ENCODE measurements around the gene OR2S2. TPM values are rescaled to one million over a fixed set of nuclear protein-coding genes. Genes with fewer than 3 reads are reported as not detected.

The OR2S2 gene
- total RNA-seq, 6 experiments from 2014 or later: not detected

Other genes starting within 250 kb of the OR2S2 start
- 100 to 1,000 TPM; 103 to 168 (median 128) TPM for gene TLN1, start 226.0 kb downstream of the OR2S2 start, total RNA-seq
- gene CREB3, start 225.5 kb downstream of the OR2S2 start, total RNA-seq: 10 to 100 TPM; 12.1 to 35.2 (median 17.8) TPM
- 10 to 100 TPM; 29.5 to 53.7 (median 35.2) TPM for gene GBA2, start 208.9 kb downstream of the OR2S2 start, total RNA-seq
- gene RGP1, start 208.9 kb downstream of the OR2S2 start, total RNA-seq: 10 to 100 TPM in 5 of 6 experiments, 1 to 10 TPM in 1; 9.5 to 13.0 (median 11.4) TPM
- gene MSMP, start 203.9 kb downstream of the OR2S2 start, total RNA-seq: not detected
- gene NPR2, start 166.6 kb downstream of the OR2S2 start, total RNA-seq: 10 to 100 TPM in 5 of 6 experiments, 1 to 10 TPM in 1; 2.8 to 34.5 (median 13.1) TPM
- gene SPAG8, start 145.9 kb downstream of the OR2S2 start, total RNA-seq: 1 to 10 TPM in 1 of 6 experiments, under 1 TPM in 2, not detected in 3; 0.42 to 1.3 (median 0.80) TPM
- gene HINT2, start 143.1 kb downstream of the OR2S2 start, total RNA-seq: 10 to 100 TPM; 46.0 to 86.3 (median 67.1) TPM
- gene FAM221B, start 129.4 kb downstream of the OR2S2 start, total RNA-seq: not detected
- 1 to 10 TPM; 1.7 to 4.7 (median 3.5) TPM for gene TMEM8B, start 128.9 kb downstream of the OR2S2 start, total RNA-seq
- not detected for gene OR13J1, start 87.8 kb downstream of the OR2S2 start, total RNA-seq
- 1 to 10 TPM in 3 of 6 experiments, under 1 TPM in 3; 0.40 to 1.4 (median 0.98) TPM for gene HRCT1, start 52.0 kb downstream of the OR2S2 start, total RNA-seq
- 1 to 10 TPM in 1 of 6 experiments, under 1 TPM in 5; 0.37 to 1.4 (median 0.84) TPM for gene SPAAR, start 48.7 kb downstream of the OR2S2 start, total RNA-seq
- gene RECK, start 78.8 kb upstream of the OR2S2 start, total RNA-seq: 1 to 10 TPM; 2.0 to 6.2 (median 2.6) TPM
- gene GLIPR2, start 178.6 kb upstream of the OR2S2 start, total RNA-seq: 1 to 10 TPM; 1.2 to 3.9 (median 2.5) TPM
- not detected for gene CCIN, start 211.2 kb upstream of the OR2S2 start, total RNA-seq
- gene CLTA, start 232.8 kb upstream of the OR2S2 start, total RNA-seq: 100 to 1,000 TPM in 2 of 6 experiments, 10 to 100 TPM in 4; 52.3 to 154 (median 72.7) TPM

All from right lobe of liver (tissue), 5 donors.